Activated T-helper 1 cell treated with anti-CD3 and anti-CD28 coated beads, Interleukin-12 subunit alpha, Interleukin-12 subunit beta, Interleukin-2, Interleukin-4 antibody, amounts not matched to agents 30 ng/mL and 10 ng/mL and 1 ng/mL, durations not matched to agents 14 hours and 24 hours and 36 hours (primary cell): Measurements from ENCODE around the gene VWA5B2. TPM values are rescaled to one million over a fixed set of nuclear protein-coding genes. Genes with fewer than 3 reads are reported as not detected.

ENCODE experiments used
- DNase-seq: peaks from one replicate; pipeline ENCODE4 v3.0.0; 2021; ENCODE audit warnings: low spot score
- H3K27ac Mint-ChIP-seq: one replicate; pipeline ENCODE4 v1.8.0; 2021; ENCODE audit warnings: mild to moderate bottlenecking, mixed read lengths
- H3K27me3 Mint-ChIP-seq: one replicate; pipeline ENCODE4 v1.8.0; 2022; ENCODE audit warnings: mild to moderate bottlenecking, moderate library complexity, mixed read lengths; ENCODE audit not compliant: insufficient read depth
- H3K36me3 Mint-ChIP-seq: one replicate; pipeline ENCODE4 v1.8.0; 2021; ENCODE audit warnings: low read depth, mixed read lengths
- H3K4me1 Mint-ChIP-seq: one replicate; pipeline ENCODE4 v1.8.0; 2021; ENCODE audit warnings: low read depth, mixed read lengths
- H3K4me3 Mint-ChIP-seq: one replicate; pipeline ENCODE4 v1.8.0; 2021; ENCODE audit warnings: mild to moderate bottlenecking, moderate library complexity, mixed read lengths
- H3K9me3 Mint-ChIP-seq: one replicate; pipeline ENCODE4 v1.8.0; 2021; ENCODE audit warnings: mixed read lengths
- intact Hi-C: fragments of 100-400 bp; cut with micrococcal nuclease; formaldehyde crosslinking; loops from one replicate; pipeline ENCODE4 v1.15.1; 2024
- total RNA-seq: library from RNA; stranded (reverse); gene quantifications from 2 replicates; pipeline ENCODE4 v1.2.3, GENCODE V29; 2022

Gene VWA5B2
- total RNA-seq, 1 donor from 2014 or later: not detected

DNA sequence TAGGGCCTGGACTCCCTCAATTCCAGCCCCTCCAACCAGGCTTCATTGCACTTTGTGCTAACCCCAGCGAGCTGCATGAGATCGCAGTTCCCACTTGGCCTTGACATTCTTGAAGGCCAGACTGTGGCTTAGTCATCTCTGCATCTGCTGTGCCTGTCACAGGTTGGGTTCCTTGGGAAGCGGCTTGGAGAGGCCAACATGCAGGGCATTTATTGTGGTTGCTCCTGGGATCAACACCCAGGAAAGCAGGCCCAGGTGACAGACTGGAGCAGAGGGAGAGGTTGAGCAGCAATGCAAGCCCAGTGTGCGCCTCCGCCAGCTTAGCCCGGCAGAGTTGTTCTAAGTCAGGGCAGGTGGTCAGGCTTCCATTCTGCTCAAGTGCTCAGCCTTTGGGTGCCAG, 32.8 kb upstream of the VWA5B2 start:
- Mint-ChIP-seq H3K36me3 (peaks cover 25% of the 10 kb centered on the region), H3K27me3 (no peaks in the 10 kb centered on the region), H3K27ac (no peak overlapping the region), H3K9me3 (no peaks in the 10 kb centered on the region), H3K4me3 (no peak overlapping the region), H3K4me1 (no peaks in the 10 kb centered on the region)
- intact Hi-C loops: no loop called here
- no peak for DNase-seq

DNA sequence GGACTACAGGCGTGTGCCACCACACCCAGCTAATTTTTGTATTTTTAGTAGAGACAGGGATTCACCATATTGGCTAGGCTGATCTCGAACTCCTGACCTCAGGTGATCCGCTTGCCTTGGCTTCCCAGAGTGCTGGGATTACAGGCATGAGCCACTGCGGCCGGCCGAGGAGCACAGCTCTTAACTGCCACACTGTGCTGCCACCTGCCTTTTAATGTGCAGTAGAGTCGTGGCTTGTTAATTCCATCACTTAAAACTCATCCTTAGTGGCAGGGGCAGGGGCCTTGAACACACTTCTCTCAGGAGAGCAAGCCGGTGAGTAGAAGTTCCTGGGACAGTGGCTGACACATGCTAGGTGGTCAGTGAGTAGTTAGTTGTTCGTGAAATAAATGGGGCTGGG, 30.9 kb upstream of the VWA5B2 start:
- no peak overlapping the region for H3K27ac Mint-ChIP-seq
- intact Hi-C loops: no loop called here
- H3K4me3 Mint-ChIP-seq: no peak overlapping the region
- no peaks in the 10 kb centered on the region for H3K27me3 Mint-ChIP-seq
- no peaks in the 10 kb centered on the region for H3K9me3 Mint-ChIP-seq
- H3K36me3 Mint-ChIP-seq: peaks cover 13% of the 10 kb centered on the region
- H3K4me1 Mint-ChIP-seq: no peaks in the 10 kb centered on the region
- DNase-seq: no peak

DNA sequence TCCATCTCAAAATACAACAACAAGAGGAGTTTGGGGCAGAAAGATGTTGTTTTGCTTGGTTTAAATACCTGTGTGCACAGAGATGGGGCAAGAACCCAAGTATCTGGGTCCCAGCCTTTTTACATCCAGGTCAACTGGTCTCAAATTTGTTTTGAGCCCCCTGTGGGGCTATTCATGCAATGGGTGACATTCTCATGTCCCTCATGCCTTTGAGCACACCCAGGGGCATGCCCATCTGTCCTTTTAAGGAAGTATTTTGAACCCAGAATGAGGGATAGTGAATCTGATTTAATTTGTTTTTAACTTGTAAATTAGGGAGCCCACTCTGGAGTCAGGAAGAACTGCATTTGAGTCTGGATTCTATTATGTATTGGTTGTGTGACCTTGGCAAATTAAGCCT, 28.6 kb upstream of the VWA5B2 start:
- intact Hi-C loops: no loop called here
- H3K4me1 Mint-ChIP-seq: no peaks in the 10 kb centered on the region
- H3K27me3 Mint-ChIP-seq: peaks cover 2% of the 10 kb centered on the region
- H3K27ac Mint-ChIP-seq: no peak overlapping the region
- H3K4me3 Mint-ChIP-seq: no peak overlapping the region
- H3K36me3 Mint-ChIP-seq: peaks cover 2% of the 10 kb centered on the region
- DNase-seq: no peak
- H3K9me3 Mint-ChIP-seq: no peaks in the 10 kb centered on the region

DNA sequence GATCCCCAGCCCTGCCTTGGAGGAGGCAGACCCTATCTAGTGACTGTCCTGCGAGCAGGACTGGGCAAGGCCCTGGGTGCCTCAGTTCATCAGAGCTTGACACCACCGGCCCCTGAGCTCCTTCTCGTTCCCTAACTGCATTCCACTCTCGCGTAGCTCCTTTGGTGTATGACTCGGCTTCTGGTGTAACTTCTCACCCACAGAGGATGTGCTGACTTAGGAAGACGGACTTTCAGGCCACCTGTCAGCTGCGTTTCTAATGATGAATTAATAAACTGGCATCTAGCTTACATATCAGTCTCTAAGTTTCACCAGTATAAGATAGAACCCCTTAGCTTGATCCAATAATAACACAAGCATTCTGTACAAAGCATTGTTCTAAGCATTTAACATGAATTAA, 25.9 kb upstream of the VWA5B2 start:
- peaks cover 13% of the 10 kb centered on the region for H3K27me3 Mint-ChIP-seq
- H3K9me3 Mint-ChIP-seq: no peaks in the 10 kb centered on the region
- DNase-seq: no peak
- H3K36me3 Mint-ChIP-seq: no peaks in the 10 kb centered on the region
- H3K4me1 Mint-ChIP-seq: no peaks in the 10 kb centered on the region
- H3K27ac Mint-ChIP-seq: no peak overlapping the region
- intact Hi-C loops: no loop called here
- H3K4me3 Mint-ChIP-seq: no peak overlapping the region

DNA sequence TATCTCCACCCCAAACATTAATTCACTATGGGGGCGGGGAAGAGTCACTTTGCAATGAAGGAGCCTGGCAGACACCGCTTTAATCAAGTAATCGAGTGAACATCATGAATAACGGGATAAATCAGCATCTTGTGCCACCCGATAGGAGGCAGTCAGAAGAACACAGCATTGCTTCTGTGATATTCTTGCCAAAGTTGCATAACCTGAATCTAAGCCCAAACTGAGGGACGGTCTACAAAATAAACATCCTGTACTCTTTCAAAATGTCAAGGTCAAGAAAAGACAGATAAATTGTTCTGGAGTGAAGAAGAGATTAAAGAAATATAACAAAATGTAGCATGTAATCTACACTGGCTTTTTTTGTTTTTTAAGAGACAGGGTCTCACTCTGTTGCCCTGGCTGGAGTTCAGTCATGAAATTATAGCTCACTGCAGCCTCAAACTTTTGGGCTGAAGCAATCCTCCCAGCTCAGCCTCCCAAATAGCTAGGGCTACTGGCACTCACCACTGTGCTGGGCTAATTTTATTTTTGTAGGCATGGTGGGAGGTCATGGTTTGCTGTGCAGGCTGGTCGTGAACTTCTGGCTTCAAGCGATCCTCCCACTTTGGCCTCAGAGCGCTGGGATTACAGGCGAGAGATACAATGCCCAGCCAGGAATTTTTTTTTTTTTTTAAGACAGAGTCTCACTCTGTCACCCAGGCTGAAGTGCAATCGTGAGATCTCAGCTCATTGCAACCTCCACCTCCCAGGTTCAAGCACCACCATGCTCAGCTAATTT, 20.1 kb upstream of the VWA5B2 start:
- intact Hi-C loops: no loop called here
- no peak for DNase-seq
- H3K4me3 Mint-ChIP-seq: no peak overlapping the region
- no peaks in the 10 kb centered on the region for H3K36me3 Mint-ChIP-seq
- no peak overlapping the region for H3K27ac Mint-ChIP-seq
- H3K27me3 Mint-ChIP-seq: peaks cover 28% of the 10 kb centered on the region
- no peaks in the 10 kb centered on the region for H3K9me3 Mint-ChIP-seq
- no peaks in the 10 kb centered on the region for H3K4me1 Mint-ChIP-seq

DNA sequence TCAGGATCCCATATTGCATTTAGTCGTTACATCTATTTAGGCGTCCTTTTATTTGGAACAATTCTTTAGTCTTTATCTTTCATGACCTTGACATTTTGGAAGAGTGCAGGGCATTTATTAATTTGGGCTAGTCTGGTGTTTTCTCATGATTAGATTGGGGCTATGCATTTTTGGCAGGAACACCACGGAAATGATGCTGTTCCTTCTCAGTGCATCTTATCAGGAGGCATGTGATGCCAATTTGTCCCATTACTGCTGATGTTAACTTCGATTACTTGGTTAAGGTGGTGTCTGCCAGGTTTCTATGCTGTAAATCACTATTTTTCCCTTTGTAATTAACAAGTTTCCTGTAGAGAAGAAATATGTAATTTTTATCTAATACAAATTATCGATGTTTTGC, 18.1 kb upstream of the VWA5B2 start:
- peaks cover 28% of the 10 kb centered on the region for H3K27me3 Mint-ChIP-seq
- no peak for DNase-seq
- H3K4me1 Mint-ChIP-seq: no peaks in the 10 kb centered on the region
- no peak overlapping the region for H3K27ac Mint-ChIP-seq
- no peaks in the 10 kb centered on the region for H3K9me3 Mint-ChIP-seq
- H3K4me3 Mint-ChIP-seq: no peak overlapping the region
- H3K36me3 Mint-ChIP-seq: no peaks in the 10 kb centered on the region
- intact Hi-C loops: no loop called here

DNA sequence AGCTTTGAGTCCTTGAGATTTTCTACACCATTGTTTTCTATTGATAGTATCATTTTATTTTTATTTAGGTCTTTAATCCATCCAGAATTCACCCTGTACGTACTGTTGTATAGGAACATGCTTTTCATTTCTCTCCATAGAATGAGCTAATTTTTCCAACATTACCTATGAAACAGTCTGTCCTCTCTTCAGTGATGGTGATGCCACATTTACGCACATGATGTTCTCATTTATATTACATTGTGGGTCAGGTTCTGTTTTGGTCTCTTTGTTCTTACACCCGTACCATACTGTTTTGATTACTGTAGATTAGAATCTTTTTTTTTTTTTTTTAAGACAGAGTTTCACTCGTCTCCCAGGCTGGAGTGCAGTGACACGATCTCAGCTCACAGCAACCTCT, 17.7 kb upstream of the VWA5B2 start:
- DNase-seq: no peak
- no peak overlapping the region for H3K27ac Mint-ChIP-seq
- no peaks in the 10 kb centered on the region for H3K9me3 Mint-ChIP-seq
- H3K36me3 Mint-ChIP-seq: no peaks in the 10 kb centered on the region
- no peak overlapping the region for H3K4me3 Mint-ChIP-seq
- intact Hi-C loops: no loop called here
- H3K27me3 Mint-ChIP-seq: peaks cover 25% of the 10 kb centered on the region
- H3K4me1 Mint-ChIP-seq: no peaks in the 10 kb centered on the region

DNA sequence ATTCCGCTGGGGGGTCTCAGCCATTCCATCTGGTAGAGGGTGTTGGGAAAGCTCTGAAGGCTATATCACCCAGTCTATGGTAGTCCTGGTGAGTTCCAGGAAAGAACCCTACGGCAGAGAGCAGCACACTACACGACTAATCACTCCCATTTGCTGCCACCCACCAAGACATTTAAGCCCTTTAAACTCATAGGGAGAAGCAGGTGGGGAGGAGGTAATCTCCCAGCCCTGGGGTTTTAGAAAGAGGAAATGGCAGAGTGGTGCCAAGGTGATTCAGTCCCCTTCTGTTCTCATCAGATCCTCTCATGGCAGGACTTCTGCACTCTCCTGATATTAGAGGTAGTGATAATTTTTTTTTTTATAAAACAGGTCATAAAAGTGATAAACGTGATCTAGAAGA, 10.6 kb upstream of the VWA5B2 start:
- no peak overlapping the region for H3K4me3 Mint-ChIP-seq
- H3K27me3 Mint-ChIP-seq: peaks cover 2% of the 10 kb centered on the region
- no peaks in the 10 kb centered on the region for H3K4me1 Mint-ChIP-seq
- H3K36me3 Mint-ChIP-seq: no peaks in the 10 kb centered on the region
- no peak overlapping the region for H3K27ac Mint-ChIP-seq
- no peaks in the 10 kb centered on the region for H3K9me3 Mint-ChIP-seq
- no peak for DNase-seq
- intact Hi-C loops: no loop called here

DNA sequence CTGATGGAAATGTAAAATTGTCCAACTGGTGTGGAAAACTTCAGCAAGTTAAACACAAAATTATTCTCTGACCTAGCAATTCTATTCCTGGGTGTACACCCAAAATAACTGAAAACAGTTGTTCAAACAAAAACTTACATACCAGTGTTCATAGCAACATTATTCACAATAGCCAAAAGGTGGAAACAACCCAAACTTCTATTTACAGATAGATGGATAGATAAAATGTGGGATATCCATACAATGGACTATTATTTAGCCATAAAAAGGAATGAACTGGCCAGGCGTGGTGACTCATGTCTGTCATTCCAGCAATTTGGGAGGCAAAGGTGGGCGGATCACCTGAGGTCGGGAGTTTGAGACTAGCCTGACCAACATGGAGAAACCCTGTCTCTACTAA, 6.9 kb upstream of the VWA5B2 start:
- Mint-ChIP-seq H3K36me3 (no peaks in the 10 kb centered on the region), H3K4me3 (no peak overlapping the region), H3K4me1 (no peaks in the 10 kb centered on the region), H3K9me3 (no peaks in the 10 kb centered on the region), H3K27me3 (peaks cover 22% of the 10 kb centered on the region), H3K27ac (no peak overlapping the region)
- intact Hi-C loops: no loop called here
- no peak for DNase-seq

DNA sequence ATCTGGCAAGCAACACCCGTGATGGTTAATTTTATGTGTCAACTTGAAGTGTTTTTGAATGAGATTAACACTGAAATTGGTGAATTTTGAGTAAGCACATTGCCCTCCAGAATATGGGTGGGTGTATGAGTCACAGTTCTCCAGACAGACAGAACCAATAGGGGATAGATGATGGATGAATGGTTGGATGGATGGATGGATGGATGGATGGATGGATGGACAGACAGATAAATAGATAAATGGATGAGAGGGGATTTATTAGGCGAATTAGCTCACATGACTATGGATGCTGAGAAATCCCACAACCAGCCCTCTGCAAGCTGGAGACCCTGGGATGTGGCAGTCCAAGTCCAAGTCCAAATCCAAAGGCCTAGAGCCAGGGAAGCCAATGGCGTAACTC, 5.4 kb upstream of the VWA5B2 start:
- Mint-ChIP-seq H3K27me3 (peaks cover 33% of the 10 kb centered on the region), H3K27ac (no peak overlapping the region), H3K9me3 (no peaks in the 10 kb centered on the region), H3K4me3 (no peak overlapping the region), H3K4me1 (peaks cover 6% of the 10 kb centered on the region), H3K36me3 (no peaks in the 10 kb centered on the region)
- DNase-seq: no peak
- intact Hi-C loops: no loop called here

DNA sequence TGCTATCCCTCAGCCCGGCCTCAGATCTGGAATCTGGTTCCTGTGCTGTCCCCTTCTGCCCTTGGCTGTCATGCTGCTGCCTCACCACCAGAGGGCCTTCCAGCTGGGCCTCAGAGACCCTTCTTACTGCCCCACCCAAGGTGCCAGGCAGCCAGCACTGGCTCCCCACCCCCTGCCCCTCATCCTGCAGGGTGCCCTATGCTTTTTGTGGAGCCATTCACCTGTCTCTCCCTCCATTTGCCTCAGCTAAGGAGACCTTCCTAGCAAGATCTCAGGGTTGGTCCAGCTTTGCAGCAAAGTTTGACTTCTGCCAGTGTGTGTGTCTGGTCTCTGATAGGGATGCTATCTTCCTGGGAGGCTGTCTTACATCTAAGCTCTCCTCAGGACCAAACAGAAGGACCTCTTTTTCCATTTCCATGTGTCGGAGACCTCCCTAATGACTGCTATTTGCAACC, 1.9 kb upstream of the VWA5B2 start:
- Mint-ChIP-seq H3K36me3 (no peaks in the 10 kb centered on the region), H3K27ac (no peak overlapping the region), H3K9me3 (no peaks in the 10 kb centered on the region), H3K4me1 (peaks cover 14% of the 10 kb centered on the region), H3K4me3 (no peak overlapping the region), H3K27me3 (peaks cover 53% of the 10 kb centered on the region)
- intact Hi-C loops: loop anchor here (1.0 to 5.0 kb wide), 3 partner anchors 23 to 62 kb away; partner anchors contain the start of gene CAMK2N2
- peak; percentile 32 for DNase-seq

DNA sequence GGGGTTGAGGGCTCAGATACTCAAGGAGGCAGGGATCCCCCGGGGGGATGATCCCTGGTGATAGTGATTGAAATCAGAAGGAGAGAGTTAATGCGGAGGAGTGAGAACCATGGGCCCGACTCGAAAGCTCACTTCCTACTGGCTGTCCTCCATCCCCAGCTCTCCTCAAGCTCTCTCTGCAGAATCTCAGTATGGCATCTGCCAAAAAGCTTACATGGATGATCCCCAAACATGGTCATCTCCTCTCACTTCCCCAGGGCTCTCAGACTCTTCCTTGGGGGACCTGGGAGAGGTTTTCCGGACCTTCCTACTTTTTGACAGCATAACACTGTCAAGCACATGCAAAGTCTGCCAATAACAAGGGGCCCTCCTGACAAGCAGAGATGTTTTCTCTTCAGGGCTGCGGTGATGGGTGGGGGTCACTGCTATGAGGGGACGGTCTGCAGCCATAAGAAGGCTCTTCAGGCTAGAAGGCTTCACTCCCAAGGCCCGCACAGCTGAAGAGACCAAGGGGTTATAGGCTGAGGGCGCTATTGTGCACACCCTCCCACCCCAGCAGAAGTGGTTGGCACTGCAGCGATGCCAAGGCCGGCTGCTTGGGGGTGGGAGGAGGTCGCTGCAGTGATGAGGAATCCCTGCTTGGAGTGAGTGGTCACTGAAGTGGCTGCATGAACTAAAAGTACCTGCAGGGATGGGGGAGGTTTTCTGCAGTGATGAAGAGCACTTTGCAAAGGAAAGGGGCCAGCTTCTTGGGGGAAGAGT, 828 bp upstream of the VWA5B2 start:
- H3K4me3 Mint-ChIP-seq: peak overlapping the region; percentile 49
- no peak for DNase-seq
- H3K36me3 Mint-ChIP-seq: no peaks in the 10 kb centered on the region
- H3K27me3 Mint-ChIP-seq: peaks cover 57% of the 10 kb centered on the region
- intact Hi-C loops: loop anchor here (5.0 kb wide), 1 partner anchor 34 kb away; the partner anchor contains the start of gene CAMK2N2
- no peak overlapping the region for H3K27ac Mint-ChIP-seq
- H3K4me1 Mint-ChIP-seq: peaks cover 14% of the 10 kb centered on the region
- no peaks in the 10 kb centered on the region for H3K9me3 Mint-ChIP-seq

DNA sequence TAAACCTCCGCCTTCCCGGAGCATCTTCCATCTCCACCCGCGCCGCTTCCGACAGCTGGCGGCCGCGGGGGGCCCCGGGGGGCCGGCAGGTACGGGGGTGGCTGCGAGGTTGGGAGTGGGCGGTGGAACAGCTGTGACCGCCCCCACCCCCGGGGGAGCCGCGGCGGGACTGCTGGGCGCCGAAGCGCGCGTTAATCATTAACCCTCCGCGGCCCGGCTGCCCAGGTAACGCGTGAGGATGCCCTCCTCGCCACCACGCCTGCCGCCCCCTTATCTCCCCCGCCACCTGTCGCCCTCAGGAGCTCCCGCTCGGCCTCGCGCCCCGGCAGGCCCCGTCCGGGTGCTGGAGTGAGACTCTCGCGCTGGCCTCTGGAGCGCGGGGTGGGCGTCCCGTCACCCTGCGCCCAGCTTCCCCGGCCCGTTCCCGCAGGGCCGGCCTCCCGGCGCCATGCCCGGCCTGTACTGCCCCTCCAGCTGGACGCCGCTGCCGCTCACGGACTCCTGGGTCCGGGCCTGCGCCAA, 757 bp downstream of the VWA5B2 start:
- intact Hi-C loops: no loop called here
- peaks cover 14% of the 10 kb centered on the region for H3K4me1 Mint-ChIP-seq
- H3K27me3 Mint-ChIP-seq: peaks cover 47% of the 10 kb centered on the region
- DNase-seq: no peak
- H3K27ac Mint-ChIP-seq: no peak overlapping the region
- no peaks in the 10 kb centered on the region for H3K36me3 Mint-ChIP-seq
- H3K9me3 Mint-ChIP-seq: no peaks in the 10 kb centered on the region
- H3K4me3 Mint-ChIP-seq: no peak overlapping the region
